Epithelial cell of esophagus (primary cell): ENCODE measurements around the gene GIMAP8.

ENCODE experiments used
- DNase-seq: peaks from one replicate; pipeline ENCODE4 v3.0.0; 2010; ENCODE audit warnings: low read depth
- H3K4me3 ChIP-seq: 2 replicates; pipeline ENCODE4 v1.5.1; 2011; ENCODE audit warnings: mild to moderate bottlenecking, low read length, control low read depth
- CTCF ChIP-seq: IDR thresholded peaks from 2 replicates; pipeline ENCODE4 v1.5.1; 2011; ENCODE audit warnings: low read depth, mild to moderate bottlenecking, low read length, control low read depth, inconsistent platforms; ENCODE audit not compliant: insufficient read depth; ENCODE audit errors: missing control alignments

GIMAP8 gene

GRCh38 chr7:150431839-150432658, 18.4 kb upstream of the GIMAP8 start:
- no peak overlapping the region for H3K4me3 ChIP-seq
- DNase-seq = no peak
- no peak for TF ChIP-seq CTCF

- no peak for DNase-seq
- no peak overlapping the region for H3K4me3 ChIP-seq
- TF ChIP-seq CTCF = no peak
Observed at GRCh38 chr7:150432915-150433892, 17.2 kb upstream of the GIMAP8 start.

GRCh38 chr7:150434240-150434639, 16.2 kb upstream of the GIMAP8 start:
- DNase-seq = no peak
- no peak for TF ChIP-seq CTCF
- H3K4me3 ChIP-seq = no peak overlapping the region

GRCh38 chr7:150435047-150435389, 15.4 kb upstream of the GIMAP8 start:
- no peak for TF ChIP-seq CTCF
- H3K4me3 ChIP-seq = no peak overlapping the region
- no peak for DNase-seq

- DNase-seq = no peak
- no peak for TF ChIP-seq CTCF
Observed at GRCh38 chr7:150435390-150436073, 14.9 kb upstream of the GIMAP8 start.

GRCh38 chr7:150439967-150440366, 10.5 kb upstream of the GIMAP8 start:
- H3K4me3 ChIP-seq = no peak overlapping the region
- no peak for DNase-seq
- no peak for TF ChIP-seq CTCF

More at GRCh38 chr7:150435390-150436073, 14.9 kb upstream of the GIMAP8 start:
- H3K4me3 ChIP-seq = no peak overlapping the region
